Pancreas (tissue), 10 donors: ENCODE data around the gene ZNF513. TPM values are rescaled to one million over a fixed set of nuclear protein-coding genes. Genes with fewer than 3 reads are reported as not detected.

Experiments used
- ATAC-seq, 4 donors: fragments of 200-7000 bp; cut with Tn5 transposase; one replicate each; pipeline versions ENCODE4 v1.8.0 to v1.9.1; 2020; ENCODE audit warnings: mild to moderate bottlenecking in 4 of 4, moderate library complexity in 4 of 4
- DNase-seq, 6 donors: peaks; one replicate each; pipeline ENCODE4 v3.0.0-alpha.2; 2020
- FAIRE-seq: peaks from 2 replicates; lab custom pipeline; 2012; peaks lifted over from hg19 to GRCh38; lab: Jason Lieb, UNC
- H3K27ac ChIP-seq, 4 donors: fragments of 200-600 bp; sonication (generic); 1 replicate in 3 of 4; 2 replicates in 1 of 4; pipeline versions ENCODE4 v1.5.0 to v1.8.0; 2020
- H3K27me3 ChIP-seq, 4 donors: fragments of 200-600 bp; one replicate each; pipeline ENCODE4 v1.8.0; 2021
- H3K36me3 ChIP-seq, 3 donors: fragments of 200-600 bp; sonication (generic) in 1 of 3; one replicate each; pipeline versions ENCODE4 v1.5.0 to v1.8.0; 2020 to 2021
- H3K4me1 ChIP-seq, 3 donors: fragments of 200-600 bp; one replicate each; pipeline ENCODE4 v1.8.0; 2021
- H3K4me3 ChIP-seq, 4 donors: fragments of 200-600 bp; sonication (generic) in 2 of 4; one replicate each; pipeline versions ENCODE4 v1.5.0 to v1.8.0; 2020 to 2021
- H3K9me3 ChIP-seq, 4 donors: fragments of 200-600 bp; one replicate each; pipeline ENCODE4 v1.8.0; 2021
- WGBS, 2 donors: extraction: QIAGEN DNeasy Blood & Tissue Kit; methylation state at CpG; one replicate each; pipeline ENCODE4 v1.1.7; 2013; 5-methylcytosine and 5-hydroxymethylcytosine counted together
- intact Hi-C, 3 donors: fragments of 100-400 bp; cut with DNase I; formaldehyde crosslinking; loops; one replicate each; pipeline versions ENCODE4 v1.11.1 to v1.14.2; 2022
- polyA plus RNA-seq, 2 donors: library from polyadenylated mRNA; stranded (reverse); fragments of 200-250 nt; gene quantifications; one replicate each; pipeline ENCODE4 v1.2.3, GENCODE V29; 2013
- total RNA-seq, 6 donors: library from RNA; stranded (reverse); fragmentation: NEBNext Ultra II Directional in 4 of 6; extraction: Animal tissue kit (Norgen Biotek cat#: 25700) in 4 of 6; gene quantifications; one replicate each; pipeline versions ENCODE4 v1.2.1 to v1.2.4, GENCODE V29; 2021 to 2023
- TF ChIP-seq, protein P1 (sequence below), 4 donors: fragments of 200-600 bp; sonication (generic) in 3 of 4; IDR thresholded peaks; one replicate each; pipeline versions ENCODE4 v1.5.0 to v1.8.0; 2021; ENCODE audit warnings: antibody characterized with exemption in 4 of 4
- donor health status: healthy with polysubstance abuse.
- donor health status: DM: no; HTN: no; CAD: no; lungs with moderate emphysema.
- donor health status: DM: no; HTN: no; CAD: no.
- donor health status: control.
- donor health status: control.
- donor health status: Bipolar disorder and iron deficiency.
- donor health status: DM: yes; HTN: yes; CAD: no.
- donor health status: DM: no; HTN: no; CAD: no.
- donor health status: DM: no; HTN: no; CAD: no.
- donor health status: DM: yes; HTN: yes; CAD: no.

ZNF513 gene
- total and polyA plus RNA-seq, 8 donors = 3.7 to 34.4 (median 8.0) TPM

DNA sequence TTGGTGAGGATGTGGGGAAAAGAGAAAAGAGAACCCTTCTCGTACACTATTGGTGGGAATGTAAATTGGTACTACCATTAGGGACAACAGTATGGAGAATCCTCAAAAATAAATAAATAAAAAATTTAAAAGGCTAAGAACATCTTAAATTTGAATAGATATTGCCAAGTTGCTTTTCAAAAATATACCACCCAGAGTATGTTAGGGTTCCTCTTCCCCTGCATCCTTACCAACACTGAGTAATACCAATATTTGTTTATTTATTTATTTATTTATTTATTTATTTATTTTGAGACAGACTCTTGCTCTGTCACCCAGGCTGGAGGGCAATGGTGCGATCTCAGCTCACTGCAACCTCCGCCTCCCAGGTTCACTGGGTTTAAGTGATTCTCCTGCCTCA, 42.4 kb upstream of the ZNF513 start:
- Histone ChIP-seq H3K36me3 (no peaks in the 10 kb centered on the region), H3K27me3 (no peaks in the 10 kb centered on the region), H3K4me3 (no peak overlapping the region), H3K9me3 (no peaks in the 10 kb centered on the region), H3K4me1 (no peaks in the 10 kb centered on the region), H3K27ac (no peak overlapping the region)
- FAIRE-seq (no peak), DNase-seq (no peak), ATAC-seq (no peak)
- intact Hi-C loops = no loop called here
- TF ChIP-seq, protein P1, sequence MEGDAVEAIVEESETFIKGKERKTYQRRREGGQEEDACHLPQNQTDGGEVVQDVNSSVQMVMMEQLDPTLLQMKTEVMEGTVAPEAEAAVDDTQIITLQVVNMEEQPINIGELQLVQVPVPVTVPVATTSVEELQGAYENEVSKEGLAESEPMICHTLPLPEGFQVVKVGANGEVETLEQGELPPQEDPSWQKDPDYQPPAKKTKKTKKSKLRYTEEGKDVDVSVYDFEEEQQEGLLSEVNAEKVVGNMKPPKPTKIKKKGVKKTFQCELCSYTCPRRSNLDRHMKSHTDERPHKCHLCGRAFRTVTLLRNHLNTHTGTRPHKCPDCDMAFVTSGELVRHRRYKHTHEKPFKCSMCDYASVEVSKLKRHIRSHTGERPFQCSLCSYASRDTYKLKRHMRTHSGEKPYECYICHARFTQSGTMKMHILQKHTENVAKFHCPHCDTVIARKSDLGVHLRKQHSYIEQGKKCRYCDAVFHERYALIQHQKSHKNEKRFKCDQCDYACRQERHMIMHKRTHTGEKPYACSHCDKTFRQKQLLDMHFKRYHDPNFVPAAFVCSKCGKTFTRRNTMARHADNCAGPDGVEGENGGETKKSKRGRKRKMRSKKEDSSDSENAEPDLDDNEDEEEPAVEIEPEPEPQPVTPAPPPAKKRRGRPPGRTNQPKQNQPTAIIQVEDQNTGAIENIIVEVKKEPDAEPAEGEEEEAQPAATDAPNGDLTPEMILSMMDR (IDR thresholded peaks at IDR 0.05) = no peak
- WGBS, 2 donors = 96 to 97% methylated on average over 3 of the region's 3 CpGs

DNA sequence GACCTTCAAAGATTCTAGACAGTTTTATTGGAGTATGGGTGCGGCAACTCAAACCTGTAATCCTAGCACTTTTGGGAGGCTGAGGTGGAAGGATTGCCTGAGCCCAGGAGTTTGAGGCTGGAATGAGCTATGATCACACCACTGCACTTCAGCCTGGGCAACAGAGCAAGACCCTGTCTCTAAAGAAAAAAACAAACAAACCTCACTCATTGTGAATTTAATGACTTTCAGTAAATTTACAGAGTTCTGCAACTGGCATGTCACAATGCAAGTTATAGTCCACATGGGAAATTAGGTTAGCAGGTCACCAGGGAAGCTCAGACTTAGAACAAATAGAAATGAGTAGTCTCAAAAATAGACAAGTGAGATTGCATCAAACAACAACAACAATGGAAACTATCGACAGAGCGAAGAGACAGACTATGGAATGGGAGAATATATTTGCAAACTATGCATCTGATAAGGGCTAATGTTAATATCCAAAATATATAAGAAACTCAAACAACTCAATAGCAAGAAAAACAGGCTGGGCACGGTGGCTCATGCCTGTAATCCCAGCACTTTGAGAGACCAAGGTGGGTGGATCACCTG, 41.2 kb upstream of the ZNF513 start:
- TF ChIP-seq, protein P1 (IDR thresholded peaks at IDR 0.05) = no peak
- Histone ChIP-seq H3K27ac (no peak overlapping the region), H3K27me3 (no peaks in the 10 kb centered on the region), H3K9me3 (no peaks in the 10 kb centered on the region), H3K4me3 (no peak overlapping the region), H3K36me3 (no peaks in the 10 kb centered on the region), H3K4me1 (no peaks in the 10 kb centered on the region)
- intact Hi-C loops = no loop called here
- ATAC-seq = no peak
- 63 to 67% methylated on average over 4 of the region's 4 CpGs for WGBS, 2 donors
- no peak for FAIRE-seq
- no peak for DNase-seq

DNA sequence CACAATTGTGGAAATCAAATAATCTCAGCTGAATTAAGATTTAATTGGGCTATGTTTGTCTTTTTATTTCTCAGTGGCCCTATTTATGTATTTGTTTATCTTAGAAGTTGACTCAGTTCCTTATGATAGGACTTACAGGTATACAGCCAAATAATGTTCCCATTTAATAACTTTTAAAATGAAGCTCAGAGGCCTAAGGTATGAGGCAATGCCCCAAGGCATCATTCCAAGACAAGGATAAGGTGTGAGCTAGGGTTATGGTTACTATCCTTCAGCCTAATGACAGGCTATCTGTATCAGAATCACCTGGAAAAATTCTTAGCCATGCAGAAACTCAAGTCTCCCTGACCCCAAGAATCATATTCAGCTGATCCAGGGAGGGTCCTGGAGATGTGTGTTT, 40.5 kb upstream of the ZNF513 start:
- Histone ChIP-seq H3K4me1 (no peaks in the 10 kb centered on the region), H3K9me3 (no peaks in the 10 kb centered on the region), H3K27me3 (no peaks in the 10 kb centered on the region), H3K4me3 (no peak overlapping the region), H3K36me3 (no peaks in the 10 kb centered on the region), H3K27ac (no peak overlapping the region)
- TF ChIP-seq, protein P1 (IDR thresholded peaks at IDR 0.05) = no peak
- no peak for FAIRE-seq
- ATAC-seq = no peak
- intact Hi-C loops = no loop called here
- DNase-seq = no peak

DNA sequence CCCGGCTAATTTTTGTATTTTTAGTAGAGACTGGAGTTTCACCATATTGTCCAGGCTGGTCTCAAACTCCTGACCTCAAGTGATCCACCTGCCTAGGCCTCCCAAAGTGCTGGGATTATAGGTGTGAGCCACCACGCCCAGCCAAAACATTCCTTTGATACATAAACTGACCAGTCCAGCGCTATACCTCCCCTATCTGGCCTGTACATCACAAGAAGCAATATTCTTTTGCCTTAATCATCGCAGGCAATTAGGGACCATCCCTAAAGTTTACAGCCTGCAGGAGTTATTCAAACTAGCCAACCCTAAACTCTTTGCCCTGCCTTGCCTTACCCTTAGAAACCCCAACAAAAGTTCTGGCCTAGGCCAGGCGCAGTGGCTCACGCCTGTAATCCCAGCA, 35.6 kb upstream of the ZNF513 start:
- 91 to 95% methylated on average over 6 of the region's 6 CpGs for WGBS, 2 donors
- intact Hi-C loops = no loop called here
- H3K4me3 ChIP-seq = no peak overlapping the region
- DNase-seq = no peak
- ATAC-seq = no peak
- no peak overlapping the region for H3K27ac ChIP-seq
- TF ChIP-seq, protein P1 (IDR thresholded peaks at IDR 0.05) = no peak
- no peaks in the 10 kb centered on the region for H3K4me1 ChIP-seq
- no peaks in the 10 kb centered on the region for H3K9me3 ChIP-seq
- H3K27me3 ChIP-seq = no peaks in the 10 kb centered on the region
- no peaks in the 10 kb centered on the region for H3K36me3 ChIP-seq
- FAIRE-seq = no peak

DNA sequence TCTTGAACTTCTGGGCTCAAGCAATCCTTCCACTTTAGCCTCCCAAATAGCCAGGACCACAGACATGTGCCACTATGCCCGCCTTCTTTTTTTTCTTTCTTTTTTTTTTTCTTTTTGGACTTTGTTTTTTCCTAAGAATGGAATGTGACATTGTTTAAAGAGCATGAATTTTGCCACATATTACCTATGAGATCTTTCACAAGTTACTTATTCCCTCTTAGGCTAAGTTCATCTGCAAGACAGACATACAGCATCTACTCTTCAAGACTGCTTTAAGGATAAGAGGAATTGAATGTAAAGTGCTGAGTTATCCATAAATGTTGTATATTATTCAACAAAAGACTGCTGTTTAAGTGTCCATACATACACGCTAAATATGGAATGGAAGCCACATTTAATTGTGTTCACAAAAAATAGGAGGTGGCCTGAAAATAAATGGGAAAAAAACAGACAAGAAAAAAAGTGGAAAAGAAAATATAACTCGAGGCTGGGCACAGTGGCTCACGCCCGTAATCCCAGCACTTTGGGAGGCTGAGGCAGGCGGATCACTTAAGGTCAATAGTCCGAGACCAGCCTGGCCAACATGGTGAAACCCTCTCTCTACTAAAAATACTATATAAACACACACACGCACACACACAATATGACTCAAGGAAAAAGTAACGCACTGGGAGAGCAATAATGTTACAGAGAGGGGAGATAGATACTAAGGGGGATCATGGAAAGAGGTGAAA, 32.1 kb upstream of the ZNF513 start:
- no peak for DNase-seq
- Histone ChIP-seq H3K4me1 (peaks cover 0 to 10% (median 5%) of the 10 kb centered on the region in 3 donors), H3K27me3 (no peaks in the 10 kb centered on the region), H3K27ac (no peak overlapping the region), H3K36me3 (no peaks in the 10 kb centered on the region), H3K4me3 (no peak overlapping the region), H3K9me3 (no peaks in the 10 kb centered on the region)
- intact Hi-C loops = no loop called here
- TF ChIP-seq, protein P1 (IDR thresholded peaks at IDR 0.05) = no peak
- 74 to 83% methylated on average over 9 of the region's 9 CpGs for WGBS, 2 donors
- no peak for FAIRE-seq
- no peak for ATAC-seq
